Activated CD8-positive, alpha-beta T cell treated with anti-CD3 and anti-CD28 coated beads for 36 hours (primary cell): Measurements from ENCODE around the gene ZNF490. TPM values are rescaled to one million over a fixed set of nuclear protein-coding genes. Genes with fewer than 3 reads are reported as not detected.
"Not testable (repeated sequence)": the region's sequence is repeated elsewhere in the genome, so short reads cannot be mapped to it uniquely, and the experiment has no call there.

ENCODE experiments used
- ATAC-seq: fragments of 200-7000 bp; cut with Tn5 transposase; one replicate; pipeline ENCODE4 v1.10.0; 2021; ENCODE audit warnings: mild to moderate bottlenecking, moderate library complexity
- CTCF ChIA-PET: fragments of 350-600 bp; sonication (Branson Sonifier 250); formaldehyde crosslinking; loops from one replicate; lab custom pipeline; 2021; ENCODE audit warnings: antibody characterized with exemption; lab: Charles Lee
- POLR2A ChIA-PET: fragments of 350-600 bp; sonication (Branson Sonifier 250); formaldehyde crosslinking; loops from one replicate; lab custom pipeline; 2021; ENCODE audit warnings: antibody characterized with exemption; lab: Charles Lee
- DNase-seq: peaks from one replicate; pipeline ENCODE4 v3.0.0-alpha.2; 2020
- H3K27ac Mint-ChIP-seq: one replicate; pipeline ENCODE4 v1.8.0; 2021; ENCODE audit warnings: mild to moderate bottlenecking, mixed read lengths
- H3K27me3 Mint-ChIP-seq: one replicate; pipeline ENCODE4 v1.8.0; 2021; ENCODE audit warnings: mixed read lengths
- H3K36me3 Mint-ChIP-seq: one replicate; pipeline ENCODE4 v1.8.0; 2021; ENCODE audit warnings: low read depth, mixed read lengths
- H3K4me1 Mint-ChIP-seq: one replicate; pipeline ENCODE4 v1.8.0; 2021; ENCODE audit warnings: low read depth, mixed read lengths
- H3K4me3 Mint-ChIP-seq: one replicate; pipeline ENCODE4 v1.8.0; 2021; ENCODE audit warnings: mild to moderate bottlenecking, moderate library complexity, mixed read lengths
- H3K9me3 Mint-ChIP-seq: one replicate; pipeline ENCODE4 v1.8.0; 2021; ENCODE audit warnings: mixed read lengths
- intact Hi-C: fragments of 100-400 bp; cut with micrococcal nuclease; formaldehyde crosslinking; loops from one replicate; pipeline ENCODE4 v1.10.0; 2022
- total RNA-seq, 2 experiments: library from RNA; stranded (reverse); gene quantifications; one replicate each; pipeline ENCODE4 v1.2.3, GENCODE V29; 2021
- TF ChIP-seq, protein P1 (sequence below): fragments of 200-600 bp; IDR thresholded peaks from one replicate; pipeline ENCODE4 v1.8.0; 2022; ENCODE audit warnings: antibody characterized with exemption, mild to moderate bottlenecking

The ZNF490 gene
- total RNA-seq, 2 experiments from 2014 or later, result 6.8 to 9.3 TPM

DNA sequence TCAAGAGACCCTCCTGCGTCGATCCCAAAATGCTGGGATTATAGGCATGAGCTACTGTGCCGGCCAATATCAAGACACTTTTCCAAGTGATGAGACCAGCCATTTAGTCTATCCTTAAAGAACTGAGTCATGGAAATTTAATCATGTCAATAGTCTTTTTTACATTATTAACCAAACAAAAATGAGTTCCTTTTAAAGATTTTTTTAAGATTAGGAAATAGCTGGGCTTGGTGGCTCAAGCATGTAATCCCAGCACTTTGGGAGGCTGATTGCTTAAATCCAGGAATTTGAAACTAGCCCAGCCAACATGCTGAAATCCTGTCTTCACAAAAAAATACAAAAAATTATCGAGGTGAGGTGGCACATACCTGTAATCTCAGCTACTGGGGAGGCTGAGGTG is 42.7 kb downstream of the ZNF490 start:
- Mint-ChIP-seq H3K27me3 (no peaks in the 10 kb centered on the region), H3K4me3 (no peak overlapping the region), H3K27ac (no peak overlapping the region), H3K4me1 (peaks cover 4% of the 10 kb centered on the region), H3K36me3 (no peaks in the 10 kb centered on the region), H3K9me3 (no peaks in the 10 kb centered on the region)
- no peak for DNase-seq
- TF ChIP-seq, protein P1, sequence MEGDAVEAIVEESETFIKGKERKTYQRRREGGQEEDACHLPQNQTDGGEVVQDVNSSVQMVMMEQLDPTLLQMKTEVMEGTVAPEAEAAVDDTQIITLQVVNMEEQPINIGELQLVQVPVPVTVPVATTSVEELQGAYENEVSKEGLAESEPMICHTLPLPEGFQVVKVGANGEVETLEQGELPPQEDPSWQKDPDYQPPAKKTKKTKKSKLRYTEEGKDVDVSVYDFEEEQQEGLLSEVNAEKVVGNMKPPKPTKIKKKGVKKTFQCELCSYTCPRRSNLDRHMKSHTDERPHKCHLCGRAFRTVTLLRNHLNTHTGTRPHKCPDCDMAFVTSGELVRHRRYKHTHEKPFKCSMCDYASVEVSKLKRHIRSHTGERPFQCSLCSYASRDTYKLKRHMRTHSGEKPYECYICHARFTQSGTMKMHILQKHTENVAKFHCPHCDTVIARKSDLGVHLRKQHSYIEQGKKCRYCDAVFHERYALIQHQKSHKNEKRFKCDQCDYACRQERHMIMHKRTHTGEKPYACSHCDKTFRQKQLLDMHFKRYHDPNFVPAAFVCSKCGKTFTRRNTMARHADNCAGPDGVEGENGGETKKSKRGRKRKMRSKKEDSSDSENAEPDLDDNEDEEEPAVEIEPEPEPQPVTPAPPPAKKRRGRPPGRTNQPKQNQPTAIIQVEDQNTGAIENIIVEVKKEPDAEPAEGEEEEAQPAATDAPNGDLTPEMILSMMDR, result no peak
- ChIA-PET POLR2A (no interaction called here), CTCF (no interaction called here)
- ATAC-seq, result no peak
- intact Hi-C loops, result no loop called here

DNA sequence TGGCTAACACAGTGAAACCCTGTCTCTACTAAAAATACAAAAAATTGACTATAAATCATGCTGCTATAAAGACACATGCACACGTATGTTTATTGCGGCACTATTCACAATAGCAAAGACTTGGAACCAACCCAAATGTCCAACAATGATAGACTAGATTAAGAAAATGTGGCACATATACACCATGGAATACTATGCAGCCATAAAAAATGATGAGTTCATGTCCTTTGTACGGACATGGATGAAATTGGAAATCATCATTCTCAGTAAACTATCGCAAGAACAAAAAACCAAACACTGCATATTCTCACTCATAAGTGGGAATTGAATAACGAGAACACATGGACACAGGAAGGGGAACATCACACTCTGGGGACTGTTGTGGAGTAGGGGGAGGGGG is 44.2 kb downstream of the ZNF490 start:
- H3K27ac Mint-ChIP-seq, H3K4me1 Mint-ChIP-seq, H3K27me3 Mint-ChIP-seq, DNase-seq, H3K9me3 Mint-ChIP-seq, intact Hi-C loops, ATAC-seq, H3K36me3 Mint-ChIP-seq, POLR2A ChIA-PET, CTCF ChIA-PET, H3K4me3 Mint-ChIP-seq: not testable (repeated sequence)

DNA sequence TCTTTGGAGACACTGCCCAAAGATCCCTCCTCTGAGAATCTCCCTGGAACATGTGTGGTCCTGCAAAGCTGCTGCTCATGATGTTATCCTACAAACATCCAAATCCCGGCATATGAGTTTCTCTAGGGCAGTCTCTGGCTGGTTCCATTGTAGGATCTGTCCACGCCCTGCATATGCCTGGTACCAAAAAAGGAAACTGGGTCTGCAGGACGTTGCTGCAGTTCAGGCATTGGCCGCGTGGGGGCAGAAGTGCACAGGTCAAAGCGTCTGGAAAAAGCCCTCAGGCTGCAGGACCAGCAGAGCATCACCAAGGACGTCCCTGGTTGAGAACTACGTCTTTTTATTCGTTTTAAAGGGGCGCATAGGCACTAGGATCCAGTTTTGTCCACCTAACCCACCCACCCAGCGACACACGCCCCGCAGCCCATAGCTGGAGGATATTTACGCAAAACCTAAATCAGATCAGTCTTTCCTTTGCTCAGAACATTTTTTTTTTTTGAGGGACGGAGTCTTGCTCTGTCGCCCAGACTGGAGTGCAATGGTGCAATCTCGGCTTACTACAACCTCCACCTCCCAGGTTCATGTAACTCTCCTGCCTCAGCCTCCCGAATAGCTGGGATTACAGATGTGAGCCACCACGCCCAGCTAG is 46.5 kb downstream of the ZNF490 start:
- ChIA-PET CTCF (interaction anchor here (0.7 to 2.4 kb wide), 20 partner anchors 9 to 685 kb away, joined by 3 to 19 read pairs (median 4); partner anchors contain the start of genes MAN2B1, WDR83, ZNF490 and ZNF564), POLR2A (interaction anchor here (0.7 to 1.2 kb wide), 2 partner anchors 11 to 133 kb away, joined by 5 to 6 read pairs; partner anchors contain the start of gene FBXW9)
- intact Hi-C loops, result loop anchor here (5.0 kb wide), 1 partner anchor 103 kb away; the partner anchor contains the start of genes MAN2B1 and WDR83
- Mint-ChIP-seq H3K4me3 (no peak overlapping the region), H3K9me3 (no peaks in the 10 kb centered on the region), H3K36me3 (no peaks in the 10 kb centered on the region), H3K4me1 (peaks cover 4% of the 10 kb centered on the region), H3K27ac (no peak overlapping the region), H3K27me3 (no peaks in the 10 kb centered on the region)
- DNase-seq (peak; percentile 96), ATAC-seq (peak; percentile 99)
- TF ChIP-seq, protein P1, result peak; percentile 85

DNA sequence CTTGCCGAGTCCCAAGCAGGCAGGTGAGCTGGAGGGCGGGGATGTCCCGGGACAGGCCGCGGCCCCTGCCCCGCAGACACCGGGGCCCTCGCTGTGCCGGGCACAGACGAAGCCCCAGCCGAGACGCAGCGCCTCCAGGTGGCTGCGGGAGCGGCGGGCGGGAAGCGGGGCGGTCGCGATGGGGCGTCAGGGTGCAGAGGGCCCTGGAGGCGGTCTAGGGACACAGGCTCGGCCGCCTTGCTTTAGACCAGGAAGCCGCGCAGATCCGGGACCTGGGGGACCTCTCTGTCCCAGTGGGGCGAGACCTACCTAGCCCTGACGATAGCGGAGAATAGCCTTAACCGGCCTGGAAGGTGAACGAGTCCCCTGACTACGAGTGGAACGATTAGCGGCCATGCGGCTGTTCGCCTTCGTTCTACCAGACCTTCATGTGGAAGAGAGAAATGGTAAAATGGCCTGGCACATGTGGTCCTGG is 55.1 kb downstream of the ZNF490 start:
- DNase-seq, result no peak
- Mint-ChIP-seq H3K9me3 (no peaks in the 10 kb centered on the region), H3K36me3 (no peaks in the 10 kb centered on the region), H3K27me3 (no peaks in the 10 kb centered on the region), H3K4me1 (peaks cover 8% of the 10 kb centered on the region), H3K4me3 (no peak overlapping the region), H3K27ac (no peak overlapping the region)
- TF ChIP-seq, protein P1, result no peak
- CTCF ChIA-PET, result interaction anchor here (1.4 kb wide), 1 partner anchor 8 kb away, joined by 5 read pairs; no protein-coding TSS in a partner anchor
- POLR2A ChIA-PET, result no interaction called here
- no peak for ATAC-seq
- intact Hi-C loops, result no loop called here

DNA sequence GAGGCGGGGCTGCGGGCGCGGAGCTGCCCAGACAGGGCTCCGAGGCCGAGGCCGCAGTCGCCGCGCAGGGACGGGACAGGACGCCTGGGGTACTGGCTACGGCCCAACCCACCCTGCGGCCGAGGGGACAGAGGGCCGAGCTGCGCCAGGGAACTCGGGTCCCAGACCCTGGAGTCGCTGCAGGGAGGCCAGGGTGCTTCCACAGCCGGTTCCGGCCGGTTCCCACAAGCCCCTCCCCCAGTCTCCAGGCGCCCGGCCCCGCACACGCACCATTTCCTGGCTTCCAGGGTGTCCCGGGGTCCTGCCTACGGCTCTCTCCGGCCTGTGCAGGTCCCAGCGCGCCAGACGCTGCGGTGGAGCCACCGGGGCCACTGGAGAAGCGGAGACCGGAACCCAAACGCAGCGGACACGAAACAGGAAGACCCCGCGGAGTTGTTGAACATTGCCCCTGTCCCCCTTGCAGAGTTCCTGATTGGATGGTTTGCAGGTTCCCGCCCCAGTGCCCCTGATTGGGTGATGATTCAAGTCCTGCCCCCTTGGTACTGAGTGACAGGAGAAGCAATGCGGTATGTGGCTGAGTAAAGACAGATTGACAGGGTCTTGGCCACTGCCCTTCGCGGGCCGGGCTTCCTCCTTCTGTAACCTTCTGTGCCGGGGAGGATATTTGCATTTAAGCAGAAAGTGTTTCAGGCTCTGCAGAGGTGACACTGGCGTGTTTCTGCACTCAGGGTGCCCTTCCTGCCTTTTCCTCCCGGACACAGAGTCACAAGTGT is 59.4 kb downstream of the ZNF490 start, which contains the start of gene ZNF564:
TSS of gene ZNF564 (minus strand) at position 423 of the 773 bp plus-strand sequence. CDS start at position 273, 150 bp downstream.
- Mint-ChIP-seq H3K4me3 (peak within 1 kb of the TSS; percentile 84), H3K9me3 (no peaks in the 10 kb centered on the region), H3K4me1 (peaks cover 30% of the 10 kb centered on the region), H3K27me3 (no peaks in the 10 kb centered on the region), H3K27ac (peak within 1 kb of the TSS; percentile 86), H3K36me3 (peaks cover 9% of the 10 kb centered on the region)
- TF ChIP-seq, protein P1, result no peak
- intact Hi-C loops, result no loop called here
- CTCF ChIA-PET, result interaction anchor here (0.6 to 2.6 kb wide), 5 partner anchors 10 to 225 kb away, joined by 3 to 14 read pairs (median 3); no protein-coding TSS in a partner anchor
- ATAC-seq (peak; percentile 99), DNase-seq (peak; percentile 97)
- POLR2A ChIA-PET, result interaction anchor here (0.6 to 1.4 kb wide), 5 partner anchors 49 to 136 kb away, joined by 3 to 5 read pairs (median 4); a partner anchor contains a TSS
